HEK293 (cell line): Measurements from ENCODE around the gene CAPN5.

Experiments
- CTCF ChIA-PET: fragments of 350-600 bp; formaldehyde crosslinking; extraction: SDS; loops from one replicate; lab custom pipeline; 2021; ENCODE audit warnings: antibody characterized with exemption; lab: Yijun Ruan, JAX
- POLR2A ChIA-PET: fragments of 300-600 bp; formaldehyde crosslinking; extraction: SDS; loops from one replicate; lab custom pipeline; 2020; ENCODE audit warnings: antibody characterized with exemption, inconsistent platforms; lab: Yijun Ruan, JAX
- H3K27ac ChIP-seq: fragments of 200-500 bp; sonication (Bioruptor generic); 2 replicates; pipeline ENCODE4 v1.5.1; 2014; ENCODE audit warnings: low read depth, low read length, control low read depth, inconsistent platforms; ENCODE audit errors: extremely low read depth
- H3K36me3 ChIP-seq, 2 experiments: fragments of 200-500 bp in 1 of 2; sonication (Bioruptor generic) in 1 of 2; 1 replicate in 1 of 2; 2 replicates in 1 of 2; pipeline ENCODE4 v1.5.1; 2014 to 2017; ENCODE audit warnings: inconsistent platforms in 2 of 2, low read length in 2 of 2; ENCODE audit not compliant: control insufficient read depth in 2 of 2, insufficient read depth in 1 of 2
- H3K4me1 ChIP-seq: fragments of 200-500 bp; sonication (Bioruptor generic); 2 replicates; pipeline ENCODE4 v1.5.1; 2014; ENCODE audit warnings: mild to moderate bottlenecking, low read length, inconsistent platforms; ENCODE audit not compliant: control insufficient read depth, insufficient read depth
- H3K4me3 ChIP-seq: 2 replicates; pipeline ENCODE4 v1.5.1; 2011; ENCODE audit warnings: low read depth, mild to moderate bottlenecking, control low read depth, low read length, moderate library complexity
- H3K9me3 ChIP-seq: fragments of 200-500 bp; sonication (Bioruptor generic); 2 replicates; pipeline ENCODE4 v1.5.1; 2014; ENCODE audit warnings: low read depth, low read length, inconsistent platforms; ENCODE audit not compliant: control insufficient read depth, insufficient read depth
- BCL6B ChIP-seq: fragments of 450-650 bp; formaldehyde crosslinking; IDR thresholded peaks from 2 replicates; pipeline ENCODE4 v1.5.1; 2017; ENCODE audit warnings: missing biosample characterization, missing genetic modification characterization
- GLI2 ChIP-seq: fragments of 450-650 bp; formaldehyde crosslinking; IDR thresholded peaks from 2 replicates; pipeline ENCODE4; 2017; ENCODE audit warnings: missing biosample characterization, missing genetic modification characterization, low read depth, borderline replicate concordance
- HOXD13 ChIP-seq: sonication (generic); formaldehyde crosslinking; IDR thresholded peaks from 2 replicates; pipeline ENCODE4 v1.8.0; 2022; ENCODE audit warnings: missing genetic modification reagents, borderline replicate concordance
- MZF1 ChIP-seq: fragments of 450-650 bp; formaldehyde crosslinking; IDR thresholded peaks from 2 replicates; pipeline ENCODE4 v1.5.1; 2017; ENCODE audit warnings: missing biosample characterization, missing genetic modification characterization, borderline replicate concordance
- PBX3 ChIP-seq: sonication (generic); formaldehyde crosslinking; IDR thresholded peaks from 2 replicates; pipeline ENCODE4 v1.8.1; 2022; ENCODE audit warnings: mild to moderate bottlenecking, moderate library complexity, missing genetic modification reagents
- SP3 ChIP-seq: fragments of 450-650 bp; formaldehyde crosslinking; IDR thresholded peaks from 2 replicates; pipeline ENCODE4 v1.5.1; 2016; ENCODE audit warnings: missing biosample characterization, missing genetic modification characterization
- ZBTB20 ChIP-seq: fragments of 450-650 bp; formaldehyde crosslinking; IDR thresholded peaks from 2 replicates; pipeline ENCODE4 v1.5.1; 2016; ENCODE audit warnings: missing biosample characterization, missing genetic modification characterization
- ZBTB21 ChIP-seq: fragments of 450-650 bp; formaldehyde crosslinking; IDR thresholded peaks from 2 replicates; pipeline ENCODE4 v1.5.1; 2017; ENCODE audit warnings: missing biosample characterization, missing genetic modification characterization
- ZNF10 ChIP-seq: fragments of 450-650 bp; formaldehyde crosslinking; IDR thresholded peaks from 2 replicates; pipeline ENCODE4 v1.5.1; 2017; ENCODE audit warnings: missing biosample characterization, missing genetic modification characterization
- ZNF148 ChIP-seq: fragments of 450-650 bp; formaldehyde crosslinking; IDR thresholded peaks from 2 replicates; pipeline ENCODE4 v1.5.0; 2017; ENCODE audit warnings: missing biosample characterization, missing genetic modification characterization, borderline replicate concordance
- ZNF248 ChIP-seq: fragments of 450-650 bp; formaldehyde crosslinking; IDR thresholded peaks from 2 replicates; pipeline ENCODE4 v1.5.1; 2017; ENCODE audit warnings: missing biosample characterization, missing genetic modification characterization
- ZNF280D ChIP-seq: fragments of 450-650 bp; formaldehyde crosslinking; IDR thresholded peaks from 2 replicates; pipeline ENCODE4 v1.5.1; 2016; ENCODE audit warnings: missing biosample characterization, missing genetic modification characterization
- ZNF324 ChIP-seq: fragments of 450-650 bp; formaldehyde crosslinking; IDR thresholded peaks from 2 replicates; pipeline ENCODE4 v1.5.1; 2016; ENCODE audit warnings: missing biosample characterization, missing genetic modification characterization
- ZNF433 ChIP-seq: fragments of 450-650 bp; formaldehyde crosslinking; IDR thresholded peaks from 2 replicates; pipeline ENCODE4 v1.5.1; 2016; ENCODE audit warnings: missing biosample characterization, missing genetic modification characterization, low read depth
- ZNF449 ChIP-seq: fragments of 450-650 bp; formaldehyde crosslinking; IDR thresholded peaks from 2 replicates; pipeline ENCODE4 v1.5.1; 2017; ENCODE audit warnings: missing biosample characterization, mild to moderate bottlenecking, missing genetic modification characterization, moderate library complexity
- ZNF645 ChIP-seq: fragments of 450-650 bp; formaldehyde crosslinking; IDR thresholded peaks from 2 replicates; pipeline ENCODE4; 2016; ENCODE audit warnings: missing biosample characterization, missing genetic modification characterization
- ZNF658 ChIP-seq: fragments of 450-650 bp; formaldehyde crosslinking; IDR thresholded peaks from 2 replicates; pipeline ENCODE4; 2016; ENCODE audit warnings: missing biosample characterization, missing genetic modification characterization
- ZNF670 ChIP-seq: fragments of 450-650 bp; formaldehyde crosslinking; IDR thresholded peaks from 2 replicates; pipeline ENCODE4 v1.5.1; 2016; ENCODE audit warnings: missing biosample characterization, missing genetic modification characterization, low read depth
- ZNF707 ChIP-seq: fragments of 450-650 bp; formaldehyde crosslinking; IDR thresholded peaks from 2 replicates; pipeline ENCODE4 v1.5.1; 2016; ENCODE audit warnings: missing biosample characterization, missing genetic modification characterization
- ZNF843 ChIP-seq: fragments of 450-650 bp; formaldehyde crosslinking; IDR thresholded peaks from 2 replicates; pipeline ENCODE4 v1.5.1; 2016; ENCODE audit warnings: missing biosample characterization, missing genetic modification characterization

Gene CAPN5

GRCh38 chr11:77087723-77088225, 21.0 kb downstream of the CAPN5 start (continued):
- no peak for TF ChIP-seq ZNF843

GRCh38 chr11:77088236-77089003, 21.6 kb downstream of the CAPN5 start:
- no peaks in the 10 kb centered on the region for H3K9me3 ChIP-seq
- H3K36me3 ChIP-seq = no peaks in the 10 kb centered on the region
- no peak for TF ChIP-seq ZNF658 (tag by site-specific recombination)
- TF ChIP-seq ZNF843 = no peak
- no peak for TF ChIP-seq ZNF707 (tag by site-specific recombination)
- TF ChIP-seq PBX3 (CRISPR knock-in tag) = no peak
- TF ChIP-seq ZNF248 (tag by site-specific recombination) = no peak
- ChIA-PET CTCF (interaction anchor here (0.5 to 3.3 kb wide), 6 partner anchors 8 to 237 kb away, joined by 3 to 21 read pairs (median 4); no protein-coding TSS in a partner anchor), POLR2A (no interaction called here)
- H3K27ac ChIP-seq = no peak overlapping the region
- H3K4me1 ChIP-seq = no peaks in the 10 kb centered on the region
- no peak overlapping the region for H3K4me3 ChIP-seq

GRCh38 chr11:77089004-77089545, 22.3 kb downstream of the CAPN5 start:
- POLR2A ChIA-PET = no interaction called here
- no peak for TF ChIP-seq ZNF148 (tag by site-specific recombination)
- no peak for TF ChIP-seq ZBTB20 (tag by site-specific recombination)
- no peak for TF ChIP-seq HOXD13 (CRISPR knock-in tag)
- no peak for TF ChIP-seq ZNF670
- no peak for TF ChIP-seq ZNF280D (tag by site-specific recombination)
- TF ChIP-seq ZNF658 (tag by site-specific recombination) = no peak
- TF ChIP-seq SP3 (tag by site-specific recombination) = no peak
- no peak for TF ChIP-seq GLI2 (tag by site-specific recombination)
- no peak for TF ChIP-seq ZNF324 (tag by site-specific recombination)
- no peak for TF ChIP-seq MZF1 (tag by site-specific recombination)
- TF ChIP-seq ZNF645 (tag by site-specific recombination) = no peak
- TF ChIP-seq ZNF433 (tag by site-specific recombination) = no peak
- TF ChIP-seq ZBTB21 (tag by site-specific recombination) = no peak
- TF ChIP-seq BCL6B (tag by site-specific recombination) = no peak
- no peak for TF ChIP-seq ZNF449 (tag by site-specific recombination)
- no peak for TF ChIP-seq ZNF10

More at GRCh38 chr11:77089004-77089545, 22.3 kb downstream of the CAPN5 start:
- Histone ChIP-seq H3K27ac (no peak overlapping the region), H3K4me1 (no peaks in the 10 kb centered on the region), H3K9me3 (no peaks in the 10 kb centered on the region), H3K36me3 (no peaks in the 10 kb centered on the region), H3K4me3 (no peak overlapping the region)
- CTCF ChIA-PET = interaction anchor here (0.5 to 4.1 kb wide), 6 partner anchors 9 to 169 kb away, joined by 3 to 41 read pairs (median 4); no protein-coding TSS in a partner anchor
